Measurements from ENCODE around the gene OR5H1. TPM values are rescaled to one million over a fixed set of nuclear protein-coding genes. Genes with fewer than 3 reads are reported as not detected.

The OR5H1 gene
- total RNA-seq, 4 donors from 2014 or later = not detected

DNA sequence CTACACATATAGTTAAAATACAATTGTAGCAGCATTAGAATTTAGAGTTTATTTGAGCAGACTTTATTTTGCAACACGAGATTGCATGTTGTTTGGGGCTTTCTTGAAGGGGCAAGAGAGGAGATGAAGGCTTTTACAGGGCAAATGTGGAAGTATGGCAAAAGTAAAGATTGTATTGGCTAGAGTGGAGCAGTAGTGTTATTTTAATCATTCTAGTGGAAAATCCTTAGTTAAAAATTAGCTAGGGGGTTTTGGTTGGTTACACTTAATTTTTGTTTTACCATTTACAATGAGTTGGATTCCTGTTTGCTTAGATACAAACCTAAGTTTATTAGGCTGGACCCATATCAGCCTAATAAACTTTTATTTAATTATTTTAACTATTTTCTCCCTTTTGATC is 40.5 kb downstream of the OR5H1 start:
- no peak overlapping the region for H3K4me3 ChIP-seq
- H3K4me1 ChIP-seq = no peaks in the 10 kb centered on the region
- TF ChIP-seq, protein P1, sequence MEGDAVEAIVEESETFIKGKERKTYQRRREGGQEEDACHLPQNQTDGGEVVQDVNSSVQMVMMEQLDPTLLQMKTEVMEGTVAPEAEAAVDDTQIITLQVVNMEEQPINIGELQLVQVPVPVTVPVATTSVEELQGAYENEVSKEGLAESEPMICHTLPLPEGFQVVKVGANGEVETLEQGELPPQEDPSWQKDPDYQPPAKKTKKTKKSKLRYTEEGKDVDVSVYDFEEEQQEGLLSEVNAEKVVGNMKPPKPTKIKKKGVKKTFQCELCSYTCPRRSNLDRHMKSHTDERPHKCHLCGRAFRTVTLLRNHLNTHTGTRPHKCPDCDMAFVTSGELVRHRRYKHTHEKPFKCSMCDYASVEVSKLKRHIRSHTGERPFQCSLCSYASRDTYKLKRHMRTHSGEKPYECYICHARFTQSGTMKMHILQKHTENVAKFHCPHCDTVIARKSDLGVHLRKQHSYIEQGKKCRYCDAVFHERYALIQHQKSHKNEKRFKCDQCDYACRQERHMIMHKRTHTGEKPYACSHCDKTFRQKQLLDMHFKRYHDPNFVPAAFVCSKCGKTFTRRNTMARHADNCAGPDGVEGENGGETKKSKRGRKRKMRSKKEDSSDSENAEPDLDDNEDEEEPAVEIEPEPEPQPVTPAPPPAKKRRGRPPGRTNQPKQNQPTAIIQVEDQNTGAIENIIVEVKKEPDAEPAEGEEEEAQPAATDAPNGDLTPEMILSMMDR (IDR thresholded peaks at IDR 0.05) = no peak
- TF ChIP-seq POLR2A (IDR thresholded peaks at IDR 0.05) = no peak
- WGBS, 2 donors = 19 to 40% methylated on average over 1 of the region's 1 CpG
- H3K9me3 ChIP-seq = no peaks in the 10 kb centered on the region
- no peak overlapping the region for H3K27ac ChIP-seq
- intact Hi-C loops (cut with DNase I) = no loop called here
- no peak for DNase-seq
- H3K36me3 ChIP-seq = no peaks in the 10 kb centered on the region
- no peaks in the 10 kb centered on the region for H3K27me3 ChIP-seq

DNA sequence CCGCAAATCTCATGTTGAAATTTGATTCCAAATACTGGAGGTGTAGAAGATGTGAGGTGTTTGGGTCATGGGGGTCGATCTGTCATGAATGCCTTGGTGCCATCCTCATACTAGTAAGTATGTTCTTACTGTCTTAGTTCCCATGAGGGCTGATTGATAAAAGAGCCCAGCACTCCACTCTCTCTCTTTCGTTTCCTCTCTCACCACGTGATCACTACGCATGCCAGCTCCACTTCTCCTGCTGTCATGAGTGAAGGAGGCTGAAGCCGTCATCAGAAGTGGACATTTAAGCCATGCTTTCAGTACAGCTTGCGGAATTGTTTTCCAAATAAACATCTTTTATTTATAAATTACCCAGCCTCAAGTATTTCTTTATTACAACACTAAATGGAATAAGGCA is 42.1 kb downstream of the OR5H1 start:
- 67 to 77% methylated on average over 7 of the region's 7 CpGs for WGBS, 2 donors

DNA sequence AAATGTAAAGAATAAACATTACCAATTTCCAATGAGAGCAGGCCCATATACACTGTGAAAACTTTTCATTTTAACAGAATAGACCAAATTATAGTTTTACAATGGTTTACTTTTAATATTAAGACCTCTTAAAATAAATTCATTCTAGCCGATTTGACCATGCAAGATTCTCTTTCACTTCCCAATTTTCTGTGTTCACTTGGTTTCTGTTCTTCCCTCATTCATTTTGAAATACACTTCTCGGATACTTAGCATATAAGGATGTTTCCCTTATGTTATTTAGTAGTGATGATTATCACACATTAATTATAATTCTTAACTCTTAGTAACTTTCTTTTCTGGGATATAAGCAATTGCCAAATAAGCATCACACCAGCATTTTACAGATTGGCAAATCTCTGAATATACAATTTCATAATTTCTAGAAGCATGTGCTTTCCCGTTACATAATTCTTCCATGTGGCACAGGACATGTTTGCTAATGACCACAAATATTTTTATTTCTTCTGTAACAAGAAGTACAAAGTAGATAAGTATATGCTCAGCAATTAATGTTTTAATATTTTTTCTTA is 49.9 kb downstream of the OR5H1 start:
- no peak for DNase-seq
- Histone ChIP-seq H3K4me3 (no peak overlapping the region), H3K4me1 (no peaks in the 10 kb centered on the region), H3K27ac (no peak overlapping the region), H3K9me3 (no peaks in the 10 kb centered on the region), H3K27me3 (no peaks in the 10 kb centered on the region), H3K36me3 (no peaks in the 10 kb centered on the region)
- TF ChIP-seq, protein P1 (IDR thresholded peaks at IDR 0.05) = no peak
- no peak for TF ChIP-seq POLR2A (IDR thresholded peaks at IDR 0.05)
- 59 to 75% methylated on average over 3 of the region's 3 CpGs for WGBS, 2 donors
- intact Hi-C loops (cut with DNase I) = no loop called here

More for the DNA sequence above, 42.1 kb downstream of the OR5H1 start:
- Histone ChIP-seq H3K4me1 (no peaks in the 10 kb centered on the region), H3K27me3 (no peaks in the 10 kb centered on the region), H3K4me3 (no peak overlapping the region), H3K27ac (no peak overlapping the region), H3K36me3 (no peaks in the 10 kb centered on the region), H3K9me3 (no peaks in the 10 kb centered on the region)
- TF ChIP-seq POLR2A (IDR thresholded peaks at IDR 0.05) = no peak
- TF ChIP-seq, protein P1 (IDR thresholded peaks at IDR 0.05) = no peak
- intact Hi-C loops (cut with DNase I) = no loop called here
- no peak for DNase-seq

DNA sequence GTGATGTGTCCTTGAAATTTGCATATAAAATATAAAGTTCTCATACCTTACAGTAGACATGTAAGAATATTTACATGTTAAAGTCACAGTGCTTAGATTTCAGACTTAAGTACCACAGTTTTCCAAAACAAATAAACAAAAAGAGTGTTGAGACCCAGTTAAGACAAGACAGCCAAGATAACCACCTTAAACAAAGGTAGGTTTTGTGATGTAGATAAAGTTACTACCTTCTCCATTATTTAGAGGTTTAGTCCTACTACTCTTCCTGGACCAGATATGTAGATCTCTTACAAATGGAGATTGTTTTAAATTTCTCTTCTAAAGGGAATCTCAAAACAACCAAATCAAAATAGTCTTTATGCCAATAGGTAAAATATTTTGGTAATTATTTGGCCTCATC is 51.7 kb downstream of the OR5H1 start:
- TF ChIP-seq, protein P1 (IDR thresholded peaks at IDR 0.05) = no peak
- TF ChIP-seq POLR2A (IDR thresholded peaks at IDR 0.05) = no peak
- H3K36me3 ChIP-seq = no peaks in the 10 kb centered on the region
- no peaks in the 10 kb centered on the region for H3K4me1 ChIP-seq
- no peaks in the 10 kb centered on the region for H3K27me3 ChIP-seq
- intact Hi-C loops (cut with DNase I) = no loop called here
- no peaks in the 10 kb centered on the region for H3K9me3 ChIP-seq
- H3K27ac ChIP-seq = no peak overlapping the region
- no peak for DNase-seq
- no peak overlapping the region for H3K4me3 ChIP-seq

DNA sequence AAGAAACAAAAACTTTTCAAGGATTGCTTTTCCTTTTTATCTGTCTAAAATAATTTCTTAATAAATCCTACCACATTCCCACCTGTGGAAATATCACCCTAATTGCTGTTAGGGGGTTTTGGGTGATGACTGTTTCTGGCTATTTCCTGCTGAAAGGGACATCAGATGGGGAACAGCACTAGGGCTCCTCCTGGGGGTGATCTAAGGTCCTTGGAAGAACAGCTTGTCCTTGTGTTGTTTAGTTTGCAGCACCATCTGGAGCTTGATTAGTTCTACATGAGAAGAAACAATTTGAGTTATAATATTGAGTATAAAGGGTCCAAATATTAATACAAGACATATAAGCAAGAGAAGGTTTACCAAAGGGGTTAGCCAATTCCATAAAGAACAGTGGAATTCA is 54.7 kb downstream of the OR5H1 start:
- no peaks in the 10 kb centered on the region for H3K27me3 ChIP-seq
- H3K4me1 ChIP-seq = no peaks in the 10 kb centered on the region
- H3K36me3 ChIP-seq = no peaks in the 10 kb centered on the region
- no peaks in the 10 kb centered on the region for H3K9me3 ChIP-seq
- no peak overlapping the region for H3K4me3 ChIP-seq
- intact Hi-C loops (cut with DNase I) = no loop called here
- DNase-seq = no peak
- no peak overlapping the region for H3K27ac ChIP-seq
- TF ChIP-seq, protein P1 (IDR thresholded peaks at IDR 0.05) = no peak
- TF ChIP-seq POLR2A (IDR thresholded peaks at IDR 0.05) = no peak

Other genes starting within 250 kb of the OR5H1 start
- 10 to 100 TPM; 26.7 to 45.6 (median 41.1) TPM for gene RIOX2, start 158.3 kb upstream of the OR5H1 start, total RNA-seq
- gene GABRR3, start 95.4 kb upstream of the OR5H1 start, total RNA-seq = not detected
- gene OR5AC2, start 43.5 kb upstream of the OR5H1 start, total RNA-seq = not detected
- gene OR5H14, start 16.8 kb downstream of the OR5H1 start, total RNA-seq = not detected
- not detected for gene OR5H15, start 36.0 kb downstream of the OR5H1 start, total RNA-seq
- not detected for gene OR5H6, start 133.5 kb downstream of the OR5H1 start, total RNA-seq
- not detected for gene OR5H2, start 151.8 kb downstream of the OR5H1 start, total RNA-seq
- not detected for gene OR5K4, start 223.1 kb downstream of the OR5H1 start, total RNA-seq